Measurements from ENCODE around the gene ZFP57. TPM values are rescaled to one million over a fixed set of nuclear protein-coding genes. Genes with fewer than 3 reads are reported as not detected.
"Not testable (repeated sequence)": the region's sequence is repeated elsewhere in the genome, so short reads cannot be mapped to it uniquely, and the experiment has no call there.

The ZFP57 gene
- total and polyA plus RNA-seq, 2 of the 13 experiments (the other 11 are each of a cell fraction or from before 2014, with no cell fraction given): not detected

DNA sequence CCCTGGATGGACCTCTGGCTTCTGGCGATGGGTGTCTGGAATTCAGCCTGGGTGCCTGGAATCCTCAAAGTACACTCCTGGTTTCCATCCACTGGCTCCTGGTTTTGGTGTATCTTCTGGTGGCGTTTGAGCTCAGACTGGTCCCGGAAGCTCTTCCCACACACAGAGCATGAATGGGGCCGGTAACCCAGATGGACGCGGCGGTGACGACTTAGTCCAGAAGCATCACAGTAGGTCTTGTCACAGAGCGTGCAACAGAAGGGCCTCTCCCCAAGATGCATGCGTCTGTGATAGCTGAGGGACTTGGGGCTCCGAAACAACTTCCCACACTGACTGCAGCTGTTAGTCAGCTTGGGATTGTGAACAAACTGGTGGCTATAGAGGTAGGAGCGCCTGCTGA is 7.8 kb downstream of the ZFP57 start:
- H3K9ac ChIP-seq (ENCODE audit: insufficient read depth, low read depth, low read length): no peak overlapping the region
- WGBS (ENCODE audit: low lambda C conversion rate): 50% methylated on average over 12 of the region's 12 CpGs
- DNase-seq (ENCODE audit: low spot score): no peak
- intact Hi-C loops (cut with micrococcal nuclease; ENCODE audit: unreplicated experiment): no loop called here
- H3K27ac ChIP-seq (ENCODE audit: extremely low read length, insufficient read depth, low read length): no peak overlapping the region
- CTCF ChIA-PET (ENCODE audit: low intra/inter-chr PET ratio, low total read pairs): no interaction called here
- TF ChIP-seq CHD4 (IDR thresholded peaks at IDR 0.05; ENCODE audit: borderline replicate concordance, low read length) (no peak), HOXD1 (CRISPR knock-in tag; IDR thresholded peaks at IDR 0.05) (no peak), ZNF17 (CRISPR knock-in tag; IDR thresholded peaks at IDR 0.05) (no peak), AGO1 (IDR thresholded peaks at IDR 0.05; ENCODE audit: low read depth, low read length, poor library complexity, severe bottlenecking) (no peak), IKZF4 (CRISPR knock-in tag; IDR thresholded peaks at IDR 0.05; ENCODE audit: borderline replicate concordance, low read depth, not compliant biosample characterization) (no peak), CREB1 (IDR thresholded peaks at IDR 0.05) (no peak), CREB1 (CRISPR knock-in tag; IDR thresholded peaks at IDR 0.05) (no peak), EP300 (IDR thresholded peaks at IDR 0.05; ENCODE audit: low read depth in 2 of 2, low read length in 2 of 2) (no peak), EP300 (CRISPR knock-in tag; IDR thresholded peaks at IDR 0.05; ENCODE audit: borderline replicate concordance) (no peak), NR1H2 (CRISPR knock-in tag; IDR thresholded peaks at IDR 0.05; ENCODE audit: borderline replicate concordance, low read depth) (no peak)
- TF ChIP-seq, protein P1, sequence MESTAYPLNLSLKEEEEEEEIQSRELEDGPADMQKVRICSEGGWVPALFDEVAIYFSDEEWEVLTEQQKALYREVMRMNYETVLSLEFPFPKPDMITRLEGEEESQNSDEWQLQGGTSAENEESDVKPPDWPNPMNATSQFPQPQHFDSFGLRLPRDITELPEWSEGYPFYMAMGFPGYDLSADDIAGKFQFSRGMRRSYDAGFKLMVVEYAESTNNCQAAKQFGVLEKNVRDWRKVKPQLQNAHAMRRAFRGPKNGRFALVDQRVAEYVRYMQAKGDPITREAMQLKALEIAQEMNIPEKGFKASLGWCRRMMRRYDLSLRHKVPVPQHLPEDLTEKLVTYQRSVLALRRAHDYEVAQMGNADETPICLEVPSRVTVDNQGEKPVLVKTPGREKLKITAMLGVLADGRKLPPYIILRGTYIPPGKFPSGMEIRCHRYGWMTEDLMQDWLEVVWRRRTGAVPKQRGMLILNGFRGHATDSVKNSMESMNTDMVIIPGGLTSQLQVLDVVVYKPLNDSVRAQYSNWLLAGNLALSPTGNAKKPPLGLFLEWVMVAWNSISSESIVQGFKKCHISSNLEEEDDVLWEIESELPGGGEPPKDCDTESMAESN (CRISPR knock-in tag; conservative IDR thresholded peaks at IDR 0.05): no peak
- in situ Hi-C loops (cut with HindIII; ENCODE audit: extremely low pct_ligation_motif_present, low pct_unique_long_range_greater_than_20kb): no loop called here
- FAIRE-seq: no peak
- H3K4me3 ChIP-seq (replicated peaks in 1 of 3; ENCODE audit: insufficient read depth in 1 of 3, low read depth in 2 of 3, low read length in 3 of 3): no peak overlapping the region
- ATAC-seq: no peak
- no TSS peak for BruUV-seq (replicated peaks)
- no peaks in the 10 kb centered on the region for H3K9me3 ChIP-seq (ENCODE audit: low read length)
- H3K36me3 ChIP-seq (replicated peaks in 1 of 2; ENCODE audit: control insufficient read depth in 1 of 2, insufficient read depth in 2 of 2, low read length in 2 of 2): no peaks in the 10 kb centered on the region
- no peaks in the 10 kb centered on the region for H3K4me1 ChIP-seq (ENCODE audit: insufficient read depth, low read length)
- no peaks in the 10 kb centered on the region for H4K20me1 ChIP-seq (ENCODE audit: insufficient read depth, low read length)
- POLR2A ChIA-PET: no interaction called here
- H3K4me2 ChIP-seq (ENCODE audit: low read depth, low read length): no peak overlapping the region
- peaks cover 0 to 4% of the 10 kb centered on the region in 2 experiments; a peak in 1 of 5 replicates for H3K27me3 ChIP-seq (ENCODE audit: control insufficient read depth in 1 of 2, insufficient read depth in 2 of 2, low read length in 2 of 2)
- H2AFZ ChIP-seq (ENCODE audit: low read length): no peak overlapping the region
- H3K79me2 ChIP-seq (ENCODE audit: insufficient read depth, low read length): no peaks in the 10 kb centered on the region

DNA sequence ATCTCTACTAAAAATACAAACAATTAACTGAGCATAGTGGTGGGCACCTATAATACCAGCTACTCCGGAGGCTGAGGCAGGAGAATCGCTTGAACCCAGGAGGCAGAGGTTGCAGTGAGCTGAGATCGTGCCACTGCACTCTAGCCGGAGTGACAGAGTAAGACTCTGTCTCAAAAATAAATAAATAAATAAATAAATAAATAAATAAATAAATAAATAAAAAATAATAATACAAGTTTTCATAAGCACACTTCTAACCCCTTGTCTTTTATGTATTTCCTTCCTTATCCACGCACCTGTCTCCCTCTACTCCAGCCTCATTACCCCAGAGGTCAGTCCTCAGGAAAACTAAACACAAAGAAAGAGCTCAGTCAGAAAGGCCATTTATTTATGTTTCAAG is 8.8 kb downstream of the ZFP57 start:
- POLR2A ChIA-PET; H3K9me3 ChIP-seq (ENCODE audit: low read length); ATAC-seq; in situ Hi-C loops (cut with HindIII; ENCODE audit: extremely low pct_ligation_motif_present, low pct_unique_long_range_greater_than_20kb); CTCF ChIA-PET (ENCODE audit: low intra/inter-chr PET ratio, low total read pairs); H2AFZ ChIP-seq (ENCODE audit: low read length); H3K27me3 ChIP-seq (ENCODE audit: control insufficient read depth in 1 of 2, insufficient read depth in 2 of 2, low read length in 2 of 2); H3K4me3 ChIP-seq (replicated peaks in 1 of 3; ENCODE audit: insufficient read depth in 1 of 3, low read depth in 2 of 3, low read length in 3 of 3); H3K9ac ChIP-seq (ENCODE audit: insufficient read depth, low read depth, low read length); H3K79me2 ChIP-seq (ENCODE audit: insufficient read depth, low read length); intact Hi-C loops (cut with micrococcal nuclease; ENCODE audit: unreplicated experiment); BruUV-seq (replicated peaks); H3K36me3 ChIP-seq (replicated peaks in 1 of 2; ENCODE audit: control insufficient read depth in 1 of 2, insufficient read depth in 2 of 2, low read length in 2 of 2); H3K4me2 ChIP-seq (ENCODE audit: low read depth, low read length); FAIRE-seq; H3K27ac ChIP-seq (ENCODE audit: extremely low read length, insufficient read depth, low read length); DNase-seq (ENCODE audit: low spot score); H3K4me1 ChIP-seq (ENCODE audit: insufficient read depth, low read length); H4K20me1 ChIP-seq (ENCODE audit: insufficient read depth, low read length): not testable (repeated sequence)
- WGBS (ENCODE audit: low lambda C conversion rate): 37% methylated on average over 5 of the region's 5 CpGs
